ENCODE data around the gene ROPN1.

GRCh38 chr3:123993818-123994217, 1.9 kb upstream of the ROPN1 start:
- TF ChIP-seq CTCF (conservative IDR thresholded peaks at IDR 0.05; ENCODE audit: low read depth in 2 of 2) = no peak
- TF ChIP-seq REST (IDR thresholded peaks at IDR 0.05; ENCODE audit: unreplicated experiment) = no peak
- no peak for TF ChIP-seq JUNB (IDR thresholded peaks at IDR 0.05; ENCODE audit: unreplicated experiment)
- TF ChIP-seq POLR2AphosphoS5 (IDR thresholded peaks at IDR 0.05; ENCODE audit: low read depth) = no peak
- TF ChIP-seq EZH2phosphoT487 (IDR thresholded peaks at IDR 0.05; ENCODE audit: unreplicated experiment) = no peak
- no peak for TF ChIP-seq ZNF114 (CRISPR knock-in tag; IDR thresholded peaks at IDR 0.05)
- no peak for TF ChIP-seq EZH2 (IDR thresholded peaks at IDR 0.05; ENCODE audit: low read depth, unreplicated experiment)
- no peak for TF ChIP-seq CREB1 (CRISPR knock-in tag; IDR thresholded peaks at IDR 0.05; ENCODE audit: low read depth)
- TF ChIP-seq STAT1 (IDR thresholded peaks at IDR 0.05; ENCODE audit: unreplicated experiment) = no peak
- TF ChIP-seq ETS1 (IDR thresholded peaks at IDR 0.05) = no peak

All from GM23338 (cell line).